ENCODE data around the gene PROB1. TPM values are rescaled to one million over a fixed set of nuclear protein-coding genes. Genes with fewer than 3 reads are reported as not detected.

PROB1 gene
- total and polyA plus RNA-seq, 9 of the 15 experiments (the other 6 are each of a cell fraction or from before 2014, with no cell fraction given): 0.01 to 1.8 (median 0.47) TPM

DNA sequence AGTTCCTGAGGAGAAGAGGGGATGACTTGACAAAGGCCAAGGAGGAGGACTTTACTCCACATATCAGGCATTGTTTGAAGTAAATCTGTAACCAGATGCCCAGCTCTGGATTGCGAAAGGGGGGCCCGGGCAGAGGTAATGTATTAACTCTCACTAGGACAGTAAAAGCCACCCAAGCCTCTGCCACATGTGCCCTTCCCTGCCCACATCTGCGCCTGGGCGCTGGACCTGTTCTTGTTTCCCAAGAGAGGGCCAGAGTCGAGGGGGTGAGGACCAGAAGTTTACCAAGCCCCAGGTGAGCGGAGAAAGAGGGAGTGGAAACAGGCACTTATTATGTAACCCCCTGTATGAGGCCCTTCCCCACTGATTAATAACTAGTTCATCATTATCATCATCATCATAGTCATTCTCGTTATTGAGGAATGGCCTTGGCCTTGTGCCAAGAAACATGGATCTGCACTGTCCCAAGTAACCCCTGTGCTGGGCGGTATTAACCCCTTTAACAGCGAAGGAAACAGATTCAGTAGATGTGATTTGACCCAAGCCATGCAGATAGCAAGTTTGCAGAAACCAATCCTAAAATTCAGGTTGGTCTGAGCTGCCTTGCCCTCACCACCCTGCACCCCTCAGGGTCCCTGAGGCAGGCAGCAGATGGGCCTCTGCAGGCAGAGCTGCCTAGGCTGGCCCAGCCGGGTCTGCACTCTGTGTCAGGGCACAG is 11.5 kb downstream of the PROB1 start, which contains the start of gene SLC23A1:
TSS of gene SLC23A1 (minus strand) at position 23 of the 718 bp plus-strand sequence. CDS start 44 bp downstream, outside the sequence.
- H3K9ac ChIP-seq (ENCODE audit: insufficient read depth in 1 of 2, low read depth in 2 of 2, low read length in 2 of 2): peak within 1 kb of the TSS in 1 of 2 experiments; percentile 91; a peak in 2 of 4 replicates
- ATAC-seq: no peak
- no peak within 1 kb of the TSS; the same call in 1 of the 2 replicates for H3K4me2 ChIP-seq (ENCODE audit: insufficient read depth, low read length)
- 64% methylated on average over 10 of the region's 10 CpGs for WGBS (ENCODE audit: insufficient coverage, low coverage, missing lambda C conversion rate)
- peaks cover 26 to 63% of the 10 kb centered on the region in 2 experiments; a peak in 4 of 5 replicates for H3K4me1 ChIP-seq (replicated peaks in 1 of 2; ENCODE audit: control insufficient read depth in 2 of 2, insufficient read depth in 2 of 2, low read length in 2 of 2)
- H3K9me1 ChIP-seq (ENCODE audit: control insufficient read depth, insufficient read depth, low read length): no peaks in the 10 kb centered on the region
- in situ Hi-C loops (cut with MboI): no loop called here
- no peak within 1 kb of the TSS for H3K27ac ChIP-seq (ENCODE audit: extremely low read depth, low read depth, low read length)
- H3K36me3 ChIP-seq (ENCODE audit: control insufficient read depth, insufficient read depth, low read length): no peaks in the 10 kb centered on the region
- no peak for DNase-seq (ENCODE audit: extremely low read depth in 1 of 4, low spot score in 3 of 4)
- CTCF ChIA-PET (ENCODE audit: low intra/inter-chr PET ratio): no interaction called here
- intact Hi-C loops (cut with micrococcal nuclease): no loop called here
- FAIRE-seq: peak; percentile 55
- H2AFZ ChIP-seq (ENCODE audit: low read depth, low read length): peak within 1 kb of the TSS; percentile 66
- H3K9me3 ChIP-seq (replicated peaks; ENCODE audit: control insufficient read depth, insufficient read depth, low read depth, low read length): no peaks in the 10 kb centered on the region; the same call in 1 of the 2 replicates
- H3K79me2 ChIP-seq (ENCODE audit: control insufficient read depth, insufficient read depth, low read length): no peaks in the 10 kb centered on the region
- no peaks in the 10 kb centered on the region for H4K20me1 ChIP-seq (replicated peaks; ENCODE audit: control insufficient read depth, insufficient read depth, low read length)
- no peak within 1 kb of the TSS for H3K4me3 ChIP-seq
- no peaks in the 10 kb centered on the region for H3K27me3 ChIP-seq (ENCODE audit: control insufficient read depth in 2 of 2, insufficient read depth in 2 of 2, low read length in 2 of 2)
- POLR2A ChIA-PET: interaction anchor here (0.5 to 1.2 kb wide), 5 partner anchors 14 to 768 kb away, joined by 3 to 5 read pairs (median 3); partner anchors contain the start of gene MATR3
- BruUV-seq (replicated peaks): no TSS peak
- no peak for TF ChIP-seq CBX1 (IDR thresholded peaks at IDR 0.05; ENCODE audit: low read depth)
- TF ChIP-seq MEIS2 (IDR thresholded peaks at IDR 0.05; ENCODE audit: partially characterized antibody): no peak
- no peak for TF ChIP-seq CREBBP (IDR thresholded peaks at IDR 0.05; ENCODE audit: low read depth, low read length)
- TF ChIP-seq ZFP36 (IDR thresholded peaks at IDR 0.05; ENCODE audit: low read depth, low read length, partially characterized antibody): no peak
- TF ChIP-seq, protein P1, sequence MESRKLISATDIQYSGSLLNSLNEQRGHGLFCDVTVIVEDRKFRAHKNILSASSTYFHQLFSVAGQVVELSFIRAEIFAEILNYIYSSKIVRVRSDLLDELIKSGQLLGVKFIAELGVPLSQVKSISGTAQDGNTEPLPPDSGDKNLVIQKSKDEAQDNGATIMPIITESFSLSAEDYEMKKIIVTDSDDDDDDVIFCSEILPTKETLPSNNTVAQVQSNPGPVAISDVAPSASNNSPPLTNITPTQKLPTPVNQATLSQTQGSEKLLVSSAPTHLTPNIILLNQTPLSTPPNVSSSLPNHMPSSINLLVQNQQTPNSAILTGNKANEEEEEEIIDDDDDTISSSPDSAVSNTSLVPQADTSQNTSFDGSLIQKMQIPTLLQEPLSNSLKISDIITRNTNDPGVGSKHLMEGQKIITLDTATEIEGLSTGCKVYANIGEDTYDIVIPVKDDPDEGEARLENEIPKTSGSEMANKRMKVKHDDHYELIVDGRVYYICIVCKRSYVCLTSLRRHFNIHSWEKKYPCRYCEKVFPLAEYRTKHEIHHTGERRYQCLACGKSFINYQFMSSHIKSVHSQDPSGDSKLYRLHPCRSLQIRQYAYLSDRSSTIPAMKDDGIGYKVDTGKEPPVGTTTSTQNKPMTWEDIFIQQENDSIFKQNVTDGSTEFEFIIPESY (CRISPR knock-in tag; IDR thresholded peaks at IDR 0.05): no peak
- no peak for TF ChIP-seq MECOM (CRISPR knock-in tag; IDR thresholded peaks at IDR 0.05)
- TF ChIP-seq BCOR (IDR thresholded peaks at IDR 0.05): no peak
- TF ChIP-seq, protein P2, sequence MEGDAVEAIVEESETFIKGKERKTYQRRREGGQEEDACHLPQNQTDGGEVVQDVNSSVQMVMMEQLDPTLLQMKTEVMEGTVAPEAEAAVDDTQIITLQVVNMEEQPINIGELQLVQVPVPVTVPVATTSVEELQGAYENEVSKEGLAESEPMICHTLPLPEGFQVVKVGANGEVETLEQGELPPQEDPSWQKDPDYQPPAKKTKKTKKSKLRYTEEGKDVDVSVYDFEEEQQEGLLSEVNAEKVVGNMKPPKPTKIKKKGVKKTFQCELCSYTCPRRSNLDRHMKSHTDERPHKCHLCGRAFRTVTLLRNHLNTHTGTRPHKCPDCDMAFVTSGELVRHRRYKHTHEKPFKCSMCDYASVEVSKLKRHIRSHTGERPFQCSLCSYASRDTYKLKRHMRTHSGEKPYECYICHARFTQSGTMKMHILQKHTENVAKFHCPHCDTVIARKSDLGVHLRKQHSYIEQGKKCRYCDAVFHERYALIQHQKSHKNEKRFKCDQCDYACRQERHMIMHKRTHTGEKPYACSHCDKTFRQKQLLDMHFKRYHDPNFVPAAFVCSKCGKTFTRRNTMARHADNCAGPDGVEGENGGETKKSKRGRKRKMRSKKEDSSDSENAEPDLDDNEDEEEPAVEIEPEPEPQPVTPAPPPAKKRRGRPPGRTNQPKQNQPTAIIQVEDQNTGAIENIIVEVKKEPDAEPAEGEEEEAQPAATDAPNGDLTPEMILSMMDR (IDR thresholded peaks at IDR 0.05 in 2 of 3, conservative IDR thresholded peaks at IDR 0.05 in 1 of 3; ENCODE audit: insufficient read depth in 2 of 3, low read depth in 1 of 3, low read length in 3 of 3): no peak
- TF ChIP-seq, protein P3, sequence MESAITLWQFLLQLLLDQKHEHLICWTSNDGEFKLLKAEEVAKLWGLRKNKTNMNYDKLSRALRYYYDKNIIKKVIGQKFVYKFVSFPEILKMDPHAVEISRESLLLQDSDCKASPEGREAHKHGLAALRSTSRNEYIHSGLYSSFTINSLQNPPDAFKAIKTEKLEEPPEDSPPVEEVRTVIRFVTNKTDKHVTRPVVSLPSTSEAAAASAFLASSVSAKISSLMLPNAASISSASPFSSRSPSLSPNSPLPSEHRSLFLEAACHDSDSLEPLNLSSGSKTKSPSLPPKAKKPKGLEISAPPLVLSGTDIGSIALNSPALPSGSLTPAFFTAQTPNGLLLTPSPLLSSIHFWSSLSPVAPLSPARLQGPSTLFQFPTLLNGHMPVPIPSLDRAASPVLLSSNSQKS (CRISPR knock-in tag; IDR thresholded peaks at IDR 0.05): no peak
- no peak for TF ChIP-seq ZFX (CRISPR knock-in tag; IDR thresholded peaks at IDR 0.05)
- TF ChIP-seq NFIC (IDR thresholded peaks at IDR 0.05): peak; percentile 99
- TF ChIP-seq, protein P4, sequence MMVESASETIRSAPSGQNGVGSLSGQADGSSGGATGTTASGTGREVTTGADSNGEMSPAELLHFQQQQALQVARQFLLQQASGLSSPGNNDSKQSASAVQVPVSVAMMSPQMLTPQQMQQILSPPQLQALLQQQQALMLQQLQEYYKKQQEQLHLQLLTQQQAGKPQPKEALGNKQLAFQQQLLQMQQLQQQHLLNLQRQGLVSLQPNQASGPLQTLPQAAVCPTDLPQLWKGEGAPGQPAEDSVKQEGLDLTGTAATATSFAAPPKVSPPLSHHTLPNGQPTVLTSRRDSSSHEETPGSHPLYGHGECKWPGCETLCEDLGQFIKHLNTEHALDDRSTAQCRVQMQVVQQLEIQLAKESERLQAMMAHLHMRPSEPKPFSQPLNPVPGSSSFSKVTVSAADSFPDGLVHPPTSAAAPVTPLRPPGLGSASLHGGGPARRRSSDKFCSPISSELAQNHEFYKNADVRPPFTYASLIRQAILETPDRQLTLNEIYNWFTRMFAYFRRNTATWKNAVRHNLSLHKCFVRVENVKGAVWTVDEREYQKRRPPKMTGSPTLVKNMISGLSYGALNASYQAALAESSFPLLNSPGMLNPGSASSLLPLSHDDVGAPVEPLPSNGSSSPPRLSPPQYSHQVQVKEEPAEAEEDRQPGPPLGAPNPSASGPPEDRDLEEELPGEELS (CRISPR knock-in tag; IDR thresholded peaks at IDR 0.05; ENCODE audit: borderline replicate concordance): no peak
- TF ChIP-seq TSC22D4 (tag; IDR thresholded peaks at IDR 0.05): no peak
- peak; percentile 86 for TF ChIP-seq CEBPB (tag; IDR thresholded peaks at IDR 0.05)
